NCI-H128 (cell line): Measurements from ENCODE around the gene VPS37C.
"Not testable (repeated sequence)": the region's sequence is repeated elsewhere in the genome, so short reads cannot be mapped to it uniquely, and the experiment has no call there.

Experiments
- DNase-seq: peaks from one replicate; lab custom pipeline; 2025; ENCODE audit not compliant: unreplicated experiment; lab: John Stamatoyannopoulos, UW

The VPS37C gene

DNA sequence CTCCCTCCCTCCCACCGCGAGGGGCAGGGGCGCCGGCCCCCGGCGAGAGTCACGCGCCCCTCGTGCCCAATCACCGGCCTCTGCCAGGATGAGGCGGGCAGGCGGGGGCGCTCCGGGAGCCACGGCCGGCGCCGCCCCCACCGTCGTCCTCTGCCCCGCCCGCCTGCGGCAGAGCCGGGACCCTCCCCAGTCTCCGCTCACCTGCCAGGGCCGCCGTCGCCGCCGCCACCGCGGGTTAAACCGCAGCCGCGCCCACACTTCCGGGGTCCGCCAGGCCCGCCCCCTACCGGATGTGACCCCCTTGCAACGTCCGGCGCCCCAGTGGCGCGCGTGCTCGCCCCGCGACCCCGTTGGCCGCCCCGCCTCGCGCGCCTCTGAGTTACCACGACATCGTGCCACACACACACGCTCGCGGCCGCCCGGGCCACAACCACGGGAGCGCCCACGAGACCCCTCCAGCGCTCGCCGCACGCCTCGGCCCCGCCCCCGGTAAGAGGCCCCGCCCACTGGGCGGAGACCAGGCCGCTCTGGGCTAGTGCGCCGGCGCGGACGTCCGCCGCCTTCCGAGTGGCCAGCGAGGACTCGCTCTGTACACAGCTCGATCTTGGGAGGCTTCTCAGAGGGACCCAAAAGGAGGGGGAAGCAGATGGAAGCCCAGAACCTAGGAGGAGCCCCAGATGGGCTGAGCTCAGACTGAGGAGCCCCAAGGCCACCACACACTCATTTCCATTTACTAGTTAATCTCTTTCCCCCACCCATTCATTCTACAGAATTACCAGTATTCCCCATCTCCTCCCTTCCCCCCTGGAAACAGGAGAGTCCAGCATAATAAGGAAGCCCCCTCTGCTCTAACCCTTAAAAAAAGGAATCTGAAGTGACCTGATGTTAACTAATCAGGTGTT is at the start of gene VPS37C:
Gene VPS37C (minus strand): TSS at position 237 of the 902 bp plus-strand sequence. CDS start 22,597 bp downstream, outside the sequence.
- DNase-seq: peak; percentile 83

GRCh38 chr11:61210629-61211028 is 49.4 kb upstream of the VPS37C start:
- DNase-seq: not testable (repeated sequence)

GRCh38 chr11:61207636-61208310 is 46.5 kb upstream of the VPS37C start:
- DNase-seq: not testable (repeated sequence)

GRCh38 chr11:61204502-61205059 is 43.4 kb upstream of the VPS37C start:
- not testable (repeated sequence) for DNase-seq

DNA sequence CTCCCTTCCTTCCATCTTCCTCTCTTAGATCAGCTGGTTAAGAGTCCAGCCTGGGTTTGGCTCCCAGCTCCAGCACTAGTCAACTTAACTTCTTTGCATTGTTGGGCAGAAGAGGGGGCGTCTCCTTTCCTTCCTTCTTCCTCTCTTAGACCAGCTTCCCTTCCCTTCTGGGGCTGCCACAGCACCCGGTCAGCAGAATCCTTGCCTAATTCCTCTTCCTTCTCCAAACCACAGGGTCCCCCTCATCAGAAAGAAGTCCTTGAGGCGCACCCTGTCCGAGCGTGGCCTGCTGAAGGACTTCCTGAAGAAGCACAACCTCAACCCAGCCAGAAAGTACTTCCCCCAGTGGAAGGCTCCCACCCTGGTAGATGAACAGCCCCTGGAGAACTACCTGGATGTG is 42.6 kb upstream of the VPS37C start:
- DNase-seq: not testable (repeated sequence)

DNA sequence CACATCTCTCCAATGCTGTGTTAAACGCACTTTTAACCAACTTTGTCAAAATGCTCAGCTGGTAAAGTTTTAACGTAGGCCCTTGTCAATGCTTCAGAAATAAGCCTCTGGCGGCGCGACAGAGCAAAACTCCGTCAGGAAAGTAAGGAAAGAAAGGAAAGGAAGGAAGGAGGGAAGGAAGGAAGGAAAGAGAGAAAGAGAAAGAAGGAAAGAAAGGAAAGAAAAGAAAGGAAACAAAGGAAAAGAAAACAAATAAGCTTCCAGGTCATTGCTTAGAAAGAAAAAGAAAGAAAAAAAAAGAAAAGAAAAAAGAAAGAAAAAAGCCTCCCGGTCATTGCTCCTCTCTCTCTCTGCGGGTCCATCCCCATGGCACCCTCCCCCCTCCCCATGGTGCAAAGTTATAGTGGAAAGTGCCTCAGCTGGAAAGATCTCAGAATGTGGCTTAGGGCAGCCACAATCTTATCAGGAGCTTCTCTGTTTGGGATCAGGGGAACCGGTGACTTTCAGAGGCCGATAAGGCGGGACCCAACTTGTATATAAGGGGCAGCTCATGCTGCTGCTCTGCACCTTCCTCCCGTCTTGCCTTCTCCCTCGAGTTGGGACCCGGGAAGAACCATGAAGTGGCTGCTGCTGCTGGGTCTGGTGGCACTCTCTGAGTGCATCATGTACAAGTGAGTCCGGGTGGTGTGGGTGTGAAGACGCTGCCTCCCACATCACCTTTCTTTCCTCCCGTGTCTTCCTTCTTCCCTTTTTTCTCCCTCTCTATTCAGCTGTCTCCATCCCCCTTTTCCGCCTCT is 41.9 kb upstream of the VPS37C start, which contains the start of gene PGA3:
Gene PGA3 (plus strand): TSS at position 566 of the 797 bp plus-strand sequence. CDS start 50 bp downstream, at position 616.
- not testable (repeated sequence) for DNase-seq

- no peak for DNase-seq
Measured at GRCh38 chr11:61201476-61201875, 40.2 kb upstream of the VPS37C start.

DNA sequence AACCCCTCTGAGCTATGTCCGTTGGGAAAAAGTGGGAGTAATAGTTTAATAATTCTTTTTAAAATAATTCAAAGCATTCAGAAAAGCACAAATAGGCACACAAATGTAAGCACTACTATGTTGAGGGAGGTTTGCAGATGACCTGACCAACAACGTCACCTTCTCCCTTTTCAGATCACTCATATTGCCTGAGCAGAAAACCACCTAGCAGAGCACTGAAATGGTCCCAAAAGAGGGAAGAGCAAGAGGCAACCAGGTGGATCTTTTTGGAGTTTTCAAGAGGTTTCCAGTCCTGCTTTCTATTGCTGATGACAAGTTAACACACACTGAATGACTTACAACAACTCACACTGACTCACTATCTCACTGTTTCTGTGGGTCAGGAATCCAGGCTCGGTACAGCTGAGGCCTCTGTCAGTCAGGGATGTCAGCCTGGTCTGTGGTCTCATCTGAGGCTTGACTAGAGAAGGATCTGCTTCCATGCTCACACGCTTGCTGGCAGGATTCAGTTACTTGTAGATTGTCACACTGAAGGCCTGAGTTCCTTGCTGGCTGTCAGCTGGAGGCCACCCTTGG is 37.8 kb upstream of the VPS37C start:
- no peak for DNase-seq

DNA sequence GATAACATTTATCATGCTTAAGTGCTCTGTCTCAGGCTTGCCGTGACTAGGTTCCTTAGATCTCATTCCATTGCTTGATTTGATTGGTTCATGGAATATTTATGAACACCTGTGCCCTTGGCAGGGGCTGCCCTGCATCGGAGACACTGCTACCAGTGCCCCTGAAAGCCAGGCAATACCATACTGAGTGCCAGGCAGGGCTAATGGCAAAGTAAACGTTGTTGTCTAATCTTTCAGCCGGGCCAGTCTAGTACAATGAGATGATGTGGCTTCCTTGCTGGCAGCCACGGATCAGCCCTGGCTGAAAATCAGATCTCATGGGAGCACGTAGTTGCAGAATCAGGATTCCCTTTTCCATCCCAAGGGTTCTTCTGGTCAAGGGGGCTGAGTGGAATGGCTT is 37.1 kb upstream of the VPS37C start:
- no peak for DNase-seq

- no peak for DNase-seq
Measured at GRCh38 chr11:61195719-61196118, 34.5 kb upstream of the VPS37C start.

GRCh38 chr11:61194981-61195695 is 33.9 kb upstream of the VPS37C start:
- DNase-seq: no peak

GRCh38 chr11:61194169-61194671 is 33.0 kb upstream of the VPS37C start:
- no peak for DNase-seq

DNA sequence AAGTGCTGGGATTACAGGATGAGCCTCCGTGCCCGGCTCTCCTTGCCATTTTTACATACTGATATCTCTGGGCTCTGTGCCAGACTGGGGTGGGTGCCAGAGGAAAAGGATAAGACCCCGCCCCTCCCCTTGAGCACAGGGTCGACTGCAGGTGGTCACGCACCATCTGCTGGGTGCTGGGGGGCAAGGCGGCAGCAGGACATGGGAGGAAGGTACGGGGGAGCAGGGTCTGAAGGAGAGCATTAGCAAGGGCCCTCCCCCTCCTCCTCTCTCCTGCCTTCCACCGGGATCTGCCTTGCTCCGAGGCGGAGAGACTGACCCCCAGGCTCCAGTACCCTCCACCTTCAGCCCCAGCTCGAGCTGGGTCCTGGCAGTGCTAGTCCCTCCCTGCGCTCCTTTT is 32.4 kb upstream of the VPS37C start:
- DNase-seq: no peak

DNA sequence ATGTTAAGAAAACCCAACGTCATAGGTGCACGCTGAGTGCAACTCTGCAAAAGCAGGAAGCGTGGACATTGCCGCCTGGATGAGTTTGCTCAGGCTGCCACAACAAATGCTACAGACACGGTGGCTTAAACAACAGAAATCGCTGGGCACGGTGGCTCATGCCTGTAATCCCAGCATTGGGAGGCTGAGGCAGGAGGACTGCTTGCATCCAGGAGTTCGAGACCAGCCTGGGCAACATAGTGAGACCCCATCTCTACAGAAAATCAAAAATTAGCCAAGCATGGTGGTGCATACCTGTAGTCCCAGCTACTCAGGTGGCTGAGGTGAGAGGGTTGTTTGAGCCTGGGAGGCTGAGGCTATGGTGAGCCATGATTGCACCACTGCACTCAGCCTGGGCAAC is 28.7 kb upstream of the VPS37C start:
- DNase-seq: no peak

- peak; percentile 69 for DNase-seq
Measured at GRCh38 chr11:61187505-61188130, 26.4 kb upstream of the VPS37C start.

GRCh38 chr11:61186504-61186903 is 25.3 kb upstream of the VPS37C start:
- no peak for DNase-seq

GRCh38 chr11:61183645-61184044 is 22.4 kb upstream of the VPS37C start:
- no peak for DNase-seq

GRCh38 chr11:61181489-61181888 is 20.3 kb upstream of the VPS37C start:
- DNase-seq: no peak

- DNase-seq: not testable (repeated sequence)
Measured at GRCh38 chr11:61180205-61180604, 19.0 kb upstream of the VPS37C start.
